Naive thymus-derived CD4-positive, alpha-beta T cell (primary cell): ENCODE results near the gene DPEP3. TPM values are rescaled to one million over a fixed set of nuclear protein-coding genes. Genes with fewer than 3 reads are reported as not detected.
A peak's percentile ranks its signal among the peaks of the same experiment; 100 is the strongest.

ENCODE experiments used
- ATAC-seq: fragments of 150-1000 bp; cut with Tn5 transposase; 2 replicates; pipeline ENCODE4 v1.10.0; 2021; ENCODE audit warnings: mild to moderate bottlenecking, moderate library complexity
- CTCF ChIA-PET: fragments of 350-600 bp; sonication (Branson Sonifier 250); formaldehyde crosslinking; loops from one replicate; lab custom pipeline; 2021; ENCODE audit warnings: antibody characterized with exemption; lab: Charles Lee
- POLR2A ChIA-PET: fragments of 350-600 bp; sonication (Branson Sonifier 250); formaldehyde crosslinking; loops from one replicate; lab custom pipeline; 2021; ENCODE audit warnings: antibody characterized with exemption, inconsistent platforms; lab: Charles Lee
- DNase-seq, 9 donors: peaks; one replicate each; pipeline versions ENCODE4 v3.0.0 to v3.0.0-alpha.2; 2020 to 2022; ENCODE audit warnings: mixed read lengths in 1 of 9
- H3K27ac ChIP-seq: one replicate; pipeline ENCODE4 v1.7.0; 2013; ENCODE audit warnings: mild to moderate bottlenecking, low read depth, low read length, moderate library complexity
- H3K27me3 ChIP-seq, 2 donors: one replicate each; pipeline ENCODE4 v1.7.0; 2013; ENCODE audit warnings: low read length in 2 of 2, mild to moderate bottlenecking in 2 of 2, moderate library complexity in 2 of 2; ENCODE audit not compliant: control insufficient read depth in 2 of 2, insufficient read depth in 2 of 2
- H3K36me3 ChIP-seq, 3 experiments: 1 replicate in 2 of 3; 2 replicates in 1 of 3; pipeline ENCODE4 v1.7.0; 2013; ENCODE audit warnings: low read length in 3 of 3, mild to moderate bottlenecking in 3 of 3, moderate library complexity in 1 of 3; ENCODE audit not compliant: insufficient read depth in 3 of 3, control insufficient read depth in 2 of 3
- H3K4me1 ChIP-seq, 2 donors: one replicate each; pipeline ENCODE4 v1.7.0; 2013; ENCODE audit warnings: low read length in 2 of 2, mild to moderate bottlenecking in 2 of 2, moderate library complexity in 1 of 2; ENCODE audit not compliant: control insufficient read depth in 2 of 2, insufficient read depth in 2 of 2
- H3K4me3 ChIP-seq: 2 replicates; pipeline ENCODE4 v1.7.0; 2013; ENCODE audit warnings: mild to moderate bottlenecking, low read length
- H3K9me3 ChIP-seq, 3 experiments: 1 replicate in 2 of 3; 2 replicates in 1 of 3; pipeline ENCODE4 v1.7.0; 2013; ENCODE audit warnings: low read length in 3 of 3; ENCODE audit not compliant: control insufficient read depth in 2 of 3
- H3K27ac Mint-ChIP-seq, 9 donors: one replicate each; pipeline ENCODE4 v1.8.0; 2020 to 2022; ENCODE audit warnings: mixed read lengths in 9 of 9, mild to moderate bottlenecking in 8 of 9, moderate library complexity in 5 of 9, inconsistent platforms in 2 of 9
- H3K27me3 Mint-ChIP-seq, 5 donors: one replicate each; pipeline ENCODE4 v1.8.0; 2021 to 2022; ENCODE audit warnings: mixed read lengths in 5 of 5, mild to moderate bottlenecking in 1 of 5
- H3K36me3 Mint-ChIP-seq, 5 donors: one replicate each; pipeline ENCODE4 v1.8.0; 2020 to 2022; ENCODE audit warnings: mixed read lengths in 5 of 5, mild to moderate bottlenecking in 3 of 5, inconsistent platforms in 1 of 5
- H3K4me1 Mint-ChIP-seq, 7 donors: one replicate each; pipeline ENCODE4 v1.8.0; 2020 to 2022; ENCODE audit warnings: mixed read lengths in 7 of 7, mild to moderate bottlenecking in 3 of 7, inconsistent platforms in 1 of 7
- H3K4me3 Mint-ChIP-seq, 10 donors: one replicate each; pipeline ENCODE4 v1.8.0; 2020 to 2022; ENCODE audit warnings: mild to moderate bottlenecking in 10 of 10, mixed read lengths in 10 of 10, moderate library complexity in 6 of 10, inconsistent platforms in 2 of 10
- H3K9me3 Mint-ChIP-seq, 11 donors: one replicate each; pipeline ENCODE4 v1.8.0; 2020 to 2022; ENCODE audit warnings: mixed read lengths in 11 of 11, mild to moderate bottlenecking in 4 of 11, inconsistent platforms in 1 of 11, moderate library complexity in 1 of 11
- intact Hi-C, 2 donors: fragments of 100-400 bp; cut with micrococcal nuclease; formaldehyde crosslinking; loops; one replicate each; pipeline ENCODE4 v1.15.1; 2023
- polyA plus RNA-seq, 2 donors: library from polyadenylated mRNA; unstranded; fragments of 300-500 nt; fragmentation: Illumina TruSeq; gene quantifications; one replicate each; pipeline ENCODE4 v1.2.3, GENCODE V29; 2021
- total RNA-seq, 6 experiments: library from RNA in 5 of 6; stranded (reverse) in 5 of 6; gene quantifications; 1 replicate in 5 of 6; 2 replicates in 1 of 6; pipeline ENCODE4 v1.2.3 and lab custom pipeline; 2021 to 2026

DPEP3 gene
- total RNA-seq: 1 to 10 TPM in 4 of 5 experiments, under 1 TPM in 1; 0.10 to 2.3 (median 1.6) TPM
- polyA plus RNA-seq: under 1 TPM; 0.37 to 0.44 TPM
- 1.3 reads per million, percentile 2 among the genes with 10 or more reads in this experiment for total RNA-seq (lab: John Stamatoyannopoulos, UW)

GRCh38 chr16:67979955-67980678 is at the start of gene DPEP3:
TSS of gene DPEP3 (minus strand) at chr16:67980499. CDS start at chr16:67980380, 119 bp downstream.
- intact Hi-C loops: loop anchor here in 1 of 2 donors (5.0 kb wide), 1 partner anchor 88 kb away; the partner anchor contains the start of gene PSKH1
- H3K4me1 ChIP-seq: peaks cover 9 to 23% of the 10 kb centered on the region in 2 donors
- H3K27me3 Mint-ChIP-seq: peaks cover 0 to 6% (median 0%) of the 10 kb centered on the region in 5 donors
- H3K9me3 ChIP-seq: no peaks in the 10 kb centered on the region
- peak; percentile 35 for ATAC-seq
- POLR2A ChIA-PET: interaction anchor here (1.2 kb wide), 2 partner anchors 11 to 15 kb away, joined by 4 to 5 read pairs; no protein-coding TSS in a partner anchor
- H3K4me3 ChIP-seq: no peak within 1 kb of the TSS
- no peaks in the 10 kb centered on the region for H3K27me3 ChIP-seq
- H3K27ac ChIP-seq: no peak within 1 kb of the TSS
- H3K9me3 Mint-ChIP-seq: no peaks in the 10 kb centered on the region
- no peaks in the 10 kb centered on the region for H3K36me3 Mint-ChIP-seq
- DNase-seq: peak in 1 of 9 donors; percentile 15
- peaks cover 18 to 31% (median 26%) of the 10 kb centered on the region in 7 donors for H3K4me1 Mint-ChIP-seq
- no peak within 1 kb of the TSS for H3K4me3 Mint-ChIP-seq
- H3K27ac Mint-ChIP-seq: no peak within 1 kb of the TSS
- CTCF ChIA-PET: interaction anchor here (1.0 to 1.9 kb wide), 2 partner anchors 14 to 56 kb away, joined by 3 to 6 read pairs; no protein-coding TSS in a partner anchor
- H3K36me3 ChIP-seq: no peaks in the 10 kb centered on the region

- no peak overlapping the region for H3K4me3 Mint-ChIP-seq
- ChIA-PET POLR2A (interaction anchor here (0.6 to 1.6 kb wide), 7 partner anchors 9 to 1414 kb away, joined by 3 to 6 read pairs (median 3); partner anchors contain the start of genes DPEP2, RANBP10 and TSNAXIP1), CTCF (no interaction called here)
- peaks cover 12 to 21% (median 14%) of the 10 kb centered on the region in 7 donors for H3K4me1 Mint-ChIP-seq
- H3K4me3 ChIP-seq: no peak overlapping the region
- no peaks in the 10 kb centered on the region for H3K27me3 Mint-ChIP-seq
- H3K36me3 ChIP-seq: peaks cover 0 to 33% (median 0%) of the 10 kb centered on the region in 3 experiments
- no peak overlapping the region for H3K27ac ChIP-seq
- ATAC-seq: no peak
- intact Hi-C loops: no loop called here
- H3K27ac Mint-ChIP-seq: no peak overlapping the region
- H3K9me3 Mint-ChIP-seq: no peaks in the 10 kb centered on the region
- no peak for DNase-seq
- peaks cover 8 to 21% (median 10%) of the 10 kb centered on the region in 5 donors for H3K36me3 Mint-ChIP-seq
- H3K4me1 ChIP-seq: peaks cover 3% of the 10 kb centered on the region in 2 donors
- no peaks in the 10 kb centered on the region for H3K9me3 ChIP-seq
- H3K27me3 ChIP-seq: no peaks in the 10 kb centered on the region
Measured at GRCh38 chr16:68028996-68029395, 48.7 kb upstream of the DPEP3 start.

- H3K36me3 Mint-ChIP-seq: peaks cover 6 to 21% (median 10%) of the 10 kb centered on the region in 5 donors
- no peaks in the 10 kb centered on the region for H3K27me3 ChIP-seq
- H3K27ac ChIP-seq: peak within 1 kb of the TSS; percentile 92
- peaks cover 16 to 22% of the 10 kb centered on the region in 2 donors for H3K4me1 ChIP-seq
- intact Hi-C loops: loop anchor here (1.0 to 5.0 kb wide), 10 partner anchors 17 to 217 kb away; partner anchors contain the start of genes DPEP2 (in 1 of the 2), PSKH1 (in 1 of the 2), PSMB10 (in 1 of the 2) and RANBP10 (in 1 of the 2)
- POLR2A ChIA-PET: interaction anchor here (0.7 to 12.0 kb wide), 14 partner anchors 9 to 123 kb away, joined by 3 to 422 read pairs (median 4); partner anchors contain the start of genes DPEP2, NFATC3 and PSMB10
- no peaks in the 10 kb centered on the region for H3K9me3 ChIP-seq
- H3K9me3 Mint-ChIP-seq: peaks cover 0 to 7% (median 0%) of the 10 kb centered on the region in 11 donors
- peaks cover 0 to 2% (median 0%) of the 10 kb centered on the region in 5 donors for H3K27me3 Mint-ChIP-seq
- CTCF ChIA-PET: interaction anchor here (0.5 to 2.4 kb wide), 17 partner anchors 18 to 403 kb away, joined by 3 to 10 read pairs (median 4); partner anchors contain the start of gene DPEP2
- peak within 1 kb of the TSS; percentile 94 to 100 (median 96) for H3K27ac Mint-ChIP-seq
- peak within 1 kb of the TSS; percentile 67 for H3K4me3 ChIP-seq
- DNase-seq (peak; percentile 89 to 98 (median 94)), ATAC-seq (peak; percentile 98)
- H3K4me3 Mint-ChIP-seq: peak within 1 kb of the TSS; percentile 88 to 100 (median 98)
- H3K36me3 ChIP-seq: peaks cover 0 to 39% (median 0%) of the 10 kb centered on the region in 3 experiments
- peaks cover 13 to 42% (median 30%) of the 10 kb centered on the region in 7 donors for H3K4me1 Mint-ChIP-seq
Measured at GRCh38 chr16:68022728-68023537, 42.6 kb upstream of the DPEP3 start, which contains the start of the genes DDX28 and DUS2. TSS of gene DDX28 (minus strand) at chr16:68023232. CDS start at chr16:68023202, 30 bp downstream. TSS of gene DUS2 (plus strand) at chr16:68023284. CDS start at chr16:68038024, 14,740 bp downstream.

GRCh38 chr16:68022278-68022727 is 42.0 kb upstream of the DPEP3 start:
- H3K4me1 ChIP-seq: peaks cover 16 to 22% of the 10 kb centered on the region in 2 donors
- peaks cover 0 to 33% (median 0%) of the 10 kb centered on the region in 3 experiments for H3K36me3 ChIP-seq
- no peak for ATAC-seq
- no peaks in the 10 kb centered on the region for H3K27me3 ChIP-seq
- H3K27ac Mint-ChIP-seq: peak overlapping the region; percentile 80 to 100 (median 95)
- peaks cover 0 to 7% (median 0%) of the 10 kb centered on the region in 11 donors for H3K9me3 Mint-ChIP-seq
- peaks cover 9 to 38% (median 28%) of the 10 kb centered on the region in 7 donors for H3K4me1 Mint-ChIP-seq
- CTCF ChIA-PET: interaction anchor here (0.6 to 2.4 kb wide), 11 partner anchors 10 to 402 kb away, joined by 3 to 10 read pairs (median 4); partner anchors contain the start of gene DPEP2
- intact Hi-C loops: loop anchor here in 1 of 2 donors (2.0 to 5.0 kb wide), 3 partner anchors 54 to 180 kb away; partner anchors contain the start of genes SLC12A4 and THAP11
- H3K9me3 ChIP-seq: no peaks in the 10 kb centered on the region
- peak in 1 of 9 donors; percentile 31 for DNase-seq
- H3K27me3 Mint-ChIP-seq: peaks cover 0 to 2% (median 0%) of the 10 kb centered on the region in 5 donors
- peak overlapping the region; percentile 92 for H3K27ac ChIP-seq
- POLR2A ChIA-PET: interaction anchor here (0.8 to 12.0 kb wide), 7 partner anchors 10 to 122 kb away, joined by 3 to 422 read pairs (median 9); partner anchors contain the start of genes DPEP2 and PSMB10
- H3K4me3 ChIP-seq: peak overlapping the region; percentile 67
- peak overlapping the region; percentile 88 to 100 (median 98) for H3K4me3 Mint-ChIP-seq
- peaks cover 0 to 15% (median 4%) of the 10 kb centered on the region in 5 donors for H3K36me3 Mint-ChIP-seq

GRCh38 chr16:68021490-68021889 is 41.2 kb upstream of the DPEP3 start:
- H3K9me3 Mint-ChIP-seq: peaks cover 0 to 7% (median 0%) of the 10 kb centered on the region in 11 donors
- no peak for DNase-seq
- peaks cover 0 to 28% (median 0%) of the 10 kb centered on the region in 3 experiments for H3K36me3 ChIP-seq
- CTCF ChIA-PET: interaction anchor here (0.6 to 2.4 kb wide), 8 partner anchors 9 to 251 kb away, joined by 3 to 10 read pairs (median 4); partner anchors contain the start of gene DPEP2
- peak overlapping the region; percentile 92 for H3K27ac ChIP-seq
- peaks cover 9 to 37% (median 31%) of the 10 kb centered on the region in 7 donors for H3K4me1 Mint-ChIP-seq
- intact Hi-C loops: loop anchor here in 1 of 2 donors (5.0 kb wide), 1 partner anchor 61 kb away; no protein-coding TSS in a partner anchor
- peak overlapping the region; percentile 88 to 100 (median 98) for H3K4me3 Mint-ChIP-seq
- H3K27me3 ChIP-seq: no peaks in the 10 kb centered on the region
- no peak for ATAC-seq
- peaks cover 0 to 14% (median 3%) of the 10 kb centered on the region in 5 donors for H3K36me3 Mint-ChIP-seq
- peak overlapping the region; percentile 67 for H3K4me3 ChIP-seq
- H3K4me1 ChIP-seq: peaks cover 16 to 22% of the 10 kb centered on the region in 2 donors
- POLR2A ChIA-PET: interaction anchor here (0.9 to 12.0 kb wide), 7 partner anchors 9 to 178 kb away, joined by 4 to 422 read pairs (median 9); partner anchors contain the start of genes DPEP2 and PSMB10
- H3K9me3 ChIP-seq: no peaks in the 10 kb centered on the region
- peaks cover 0 to 2% (median 0%) of the 10 kb centered on the region in 5 donors for H3K27me3 Mint-ChIP-seq
- peak overlapping the region in 4 of 9 donors; percentile 20 to 80 (median 50) for H3K27ac Mint-ChIP-seq
